HG02852 (cell line): ENCODE results near the gene DIAPH2.

Experiments used
- ATAC-seq: cut with Tn5 transposase; IDR thresholded peaks from one replicate; pipeline ENCODE4 v1.9.1; 2021; ENCODE audit warnings: mild to moderate bottlenecking, moderate library complexity; ENCODE audit not compliant: unreplicated experiment

DIAPH2 gene

GRCh38 chrX:97039363-97040029 lies 354.9 kb downstream of the DIAPH2 start:
- ATAC-seq: peak; percentile 94

DNA sequence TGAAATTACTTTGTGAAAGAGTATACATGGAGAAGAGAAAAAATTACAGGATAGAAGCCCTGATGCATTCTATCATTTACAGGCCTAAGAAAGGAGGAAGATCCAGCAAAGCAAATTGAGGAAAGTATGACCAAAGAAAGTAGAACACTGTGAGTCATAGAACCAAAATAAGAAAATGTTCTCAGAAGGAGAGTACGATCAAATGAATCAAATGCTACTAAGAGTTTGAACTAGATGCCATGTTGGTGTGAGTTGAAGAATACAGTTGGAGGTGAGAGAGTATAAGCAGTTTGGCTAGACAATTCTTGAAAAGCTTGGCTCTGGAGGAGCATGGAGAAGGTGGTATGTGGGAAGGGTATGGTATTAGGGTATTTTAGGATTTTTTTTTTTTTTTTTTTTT lies 360.8 kb downstream of the DIAPH2 start:
- no peak for ATAC-seq

GRCh38 chrX:97046867-97047266 lies 362.2 kb downstream of the DIAPH2 start:
- no peak for ATAC-seq

- no peak for ATAC-seq
Measured at GRCh38 chrX:97050392-97050791, 365.8 kb downstream of the DIAPH2 start.

GRCh38 chrX:97057349-97057909 lies 372.8 kb downstream of the DIAPH2 start:
- no peak for ATAC-seq

- ATAC-seq: no peak
Measured at GRCh38 chrX:97060020-97060419, 375.4 kb downstream of the DIAPH2 start.

DNA sequence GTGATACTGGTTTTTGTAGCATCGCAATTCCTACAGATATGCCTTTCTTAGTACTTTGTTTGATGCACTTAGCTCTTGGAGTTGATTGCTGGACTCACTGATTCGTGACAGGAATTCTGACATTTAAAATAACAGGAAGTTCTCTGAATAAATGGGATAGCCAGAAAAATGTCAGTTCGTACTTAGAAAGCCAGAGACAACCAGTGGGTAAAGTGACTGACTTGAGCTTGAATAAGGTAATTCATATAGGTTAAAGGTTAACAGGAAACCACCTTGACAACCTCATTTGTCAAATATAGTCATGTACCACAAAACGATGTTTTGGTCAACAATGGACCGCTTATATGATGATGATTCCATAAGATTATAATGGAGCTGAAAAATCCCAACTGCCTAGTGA lies 380.4 kb downstream of the DIAPH2 start:
- no peak for ATAC-seq

- no peak for ATAC-seq
Measured at GRCh38 chrX:97065973-97066372, 381.3 kb downstream of the DIAPH2 start.

GRCh38 chrX:97066381-97066780 lies 381.7 kb downstream of the DIAPH2 start:
- ATAC-seq: no peak

DNA sequence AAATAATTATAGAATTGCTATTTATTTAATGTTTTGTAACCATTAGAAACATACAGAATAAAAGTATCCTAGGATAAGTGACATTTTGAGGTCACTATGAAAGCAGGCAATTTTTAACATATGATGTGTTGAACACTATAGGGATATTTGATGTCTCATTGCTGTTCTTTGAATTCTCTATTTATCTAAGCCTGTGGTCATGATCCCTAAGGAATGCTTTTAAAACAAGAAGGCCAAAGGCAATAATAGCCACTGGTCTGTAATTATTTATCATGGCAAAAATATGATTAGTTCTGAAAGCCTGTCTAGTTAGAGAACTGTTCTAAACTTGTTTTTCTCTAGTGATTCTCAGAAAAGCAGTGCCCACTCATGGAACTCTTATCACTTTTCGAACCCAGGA lies 385.7 kb downstream of the DIAPH2 start:
- no peak for ATAC-seq

DNA sequence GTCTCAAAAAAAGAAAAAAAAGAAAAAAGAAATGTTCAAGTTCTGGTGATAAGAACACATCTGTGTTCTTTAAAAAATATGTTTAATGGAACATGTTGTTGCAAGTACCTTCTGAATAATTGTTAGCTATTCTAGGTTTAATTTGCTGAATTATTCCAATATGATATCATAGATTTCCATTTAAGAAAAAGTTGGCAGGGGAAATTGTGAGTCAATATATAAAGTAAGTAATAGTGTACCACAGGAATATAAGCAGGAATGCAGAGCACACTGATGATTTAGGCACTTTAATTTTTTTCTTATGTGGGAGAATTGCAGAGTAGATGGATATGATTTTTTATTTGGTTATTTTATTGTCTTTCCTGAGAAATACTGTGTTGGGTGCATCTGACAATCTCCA lies 389.8 kb downstream of the DIAPH2 start:
- no peak for ATAC-seq

GRCh38 chrX:97089116-97089515 lies 404.5 kb downstream of the DIAPH2 start:
- ATAC-seq: no peak

DNA sequence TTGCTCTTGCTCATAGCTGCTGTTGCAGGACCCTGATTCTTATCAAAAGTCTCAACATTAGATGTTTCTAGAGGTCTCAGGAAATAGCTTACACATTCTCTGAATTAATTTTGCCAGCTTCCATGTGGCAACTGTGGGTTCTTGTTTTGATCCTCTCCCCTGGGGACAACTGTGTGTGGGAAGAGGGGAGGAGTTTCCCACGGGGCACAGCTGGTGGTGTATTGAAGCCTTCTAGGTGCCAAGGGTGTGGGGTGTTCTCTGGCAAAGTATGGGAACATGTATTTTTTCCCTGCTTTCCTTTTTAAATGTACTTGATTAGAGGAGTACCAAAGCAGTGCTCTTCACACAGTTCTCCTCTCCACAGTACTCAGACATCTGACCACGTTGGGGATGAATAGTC lies 411.7 kb downstream of the DIAPH2 start:
- ATAC-seq: no peak

DNA sequence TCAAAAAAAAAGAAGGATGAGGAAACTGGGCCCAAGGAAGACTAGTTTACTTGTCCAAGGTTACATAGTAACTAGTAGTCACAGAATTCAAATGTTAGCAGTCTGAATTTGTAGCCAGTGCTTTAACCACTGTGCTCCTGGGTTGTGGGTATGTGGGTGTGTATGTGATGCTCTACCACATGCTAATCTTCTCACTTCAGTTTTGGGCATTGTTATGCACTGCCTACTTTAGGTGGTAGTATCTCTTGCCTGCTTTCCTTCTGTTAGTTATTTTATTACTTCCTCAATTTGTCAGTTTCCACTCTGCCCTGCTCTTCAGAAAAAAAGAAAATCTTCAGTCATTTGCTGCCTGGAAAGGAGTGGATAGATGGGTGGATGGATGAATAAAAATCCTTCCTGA lies 418.3 kb downstream of the DIAPH2 start:
- ATAC-seq: peak; percentile 47

DNA sequence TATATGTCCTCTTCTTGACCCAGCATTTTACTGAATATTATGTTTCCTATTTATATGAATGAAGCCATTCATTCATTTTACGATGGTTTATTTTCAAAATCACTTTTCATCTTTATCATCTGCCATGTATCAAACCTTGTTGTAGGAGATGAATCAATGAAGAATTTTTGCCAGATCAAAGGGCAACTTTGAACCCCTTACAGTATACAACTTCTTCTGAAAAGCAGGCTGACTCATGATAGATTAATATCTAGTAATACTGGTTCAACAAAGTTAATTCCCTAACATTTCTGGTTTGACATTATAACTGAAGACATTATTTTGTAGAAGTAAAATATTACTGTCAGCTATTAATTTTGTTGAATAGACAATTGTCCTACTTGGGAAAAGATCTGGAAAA lies 425.1 kb downstream of the DIAPH2 start:
- ATAC-seq: no peak

DNA sequence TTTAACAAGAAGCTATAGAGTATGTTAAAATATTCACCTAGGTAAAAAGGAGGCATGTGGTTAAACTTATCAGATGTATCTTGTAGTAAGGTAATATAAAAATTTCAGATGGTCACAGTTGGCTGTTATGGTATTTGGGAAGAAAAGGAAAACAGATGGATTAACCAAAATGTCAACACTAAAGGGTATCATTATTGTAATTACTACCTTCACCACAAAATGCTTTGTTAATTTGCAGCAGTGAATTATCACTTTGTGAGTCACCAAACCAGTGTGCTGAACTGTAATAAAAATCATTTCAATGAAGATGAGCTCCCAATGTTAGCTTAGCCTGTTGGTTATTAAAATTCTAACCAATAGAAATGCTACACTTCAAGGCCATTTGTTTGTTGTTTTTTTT lies 432.9 kb downstream of the DIAPH2 start:
- no peak for ATAC-seq

DNA sequence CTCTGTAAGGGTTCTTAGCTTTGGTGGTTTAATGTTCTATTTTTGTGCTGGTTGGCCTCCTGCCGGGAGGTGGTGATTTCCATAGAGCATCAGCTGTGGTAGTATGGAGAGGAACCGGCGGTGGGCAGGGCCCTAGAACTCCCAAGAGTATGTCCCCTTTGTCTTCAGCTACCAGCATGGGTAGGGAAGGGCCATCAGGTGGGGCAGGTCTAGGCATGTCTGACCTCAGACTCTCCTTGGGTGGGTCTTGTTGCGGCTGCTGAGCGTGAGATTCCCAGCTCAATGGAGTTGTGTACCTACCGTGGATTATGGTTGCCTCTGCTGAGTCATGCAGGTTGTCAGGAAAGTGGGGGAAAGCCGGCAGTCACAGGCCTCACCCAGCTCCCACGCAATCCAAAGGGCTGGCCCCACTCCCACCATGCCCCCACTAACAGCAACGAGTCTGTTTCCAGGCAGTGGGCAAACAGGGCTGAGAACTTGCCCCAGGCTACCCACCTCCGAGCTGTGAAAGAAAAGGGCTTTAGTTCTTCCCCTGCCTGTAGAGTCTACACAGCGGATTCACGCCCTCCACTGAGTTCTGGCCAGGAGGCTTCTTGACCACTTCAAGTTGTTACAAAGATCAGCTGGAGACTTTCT lies 434.9 kb downstream of the DIAPH2 start:
- no peak for ATAC-seq

DNA sequence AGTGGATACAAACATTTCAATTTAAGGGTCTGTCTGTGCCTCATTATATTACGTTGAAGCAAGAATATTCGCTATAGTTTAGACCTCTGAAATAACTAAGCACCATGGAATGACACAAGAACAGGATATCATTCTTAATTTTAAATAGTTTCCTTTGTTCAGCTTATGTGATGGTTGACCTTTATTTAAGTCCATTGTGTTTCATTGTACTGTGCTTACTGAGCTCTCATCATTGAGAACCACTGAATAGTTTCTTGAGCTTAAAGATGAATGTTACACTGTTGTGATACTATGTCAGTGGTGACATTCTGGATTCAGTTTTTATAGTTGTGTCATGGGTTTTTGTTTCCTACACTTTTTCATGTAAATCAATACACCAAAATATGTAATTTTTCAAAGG lies 438.4 kb downstream of the DIAPH2 start:
- no peak for ATAC-seq

DNA sequence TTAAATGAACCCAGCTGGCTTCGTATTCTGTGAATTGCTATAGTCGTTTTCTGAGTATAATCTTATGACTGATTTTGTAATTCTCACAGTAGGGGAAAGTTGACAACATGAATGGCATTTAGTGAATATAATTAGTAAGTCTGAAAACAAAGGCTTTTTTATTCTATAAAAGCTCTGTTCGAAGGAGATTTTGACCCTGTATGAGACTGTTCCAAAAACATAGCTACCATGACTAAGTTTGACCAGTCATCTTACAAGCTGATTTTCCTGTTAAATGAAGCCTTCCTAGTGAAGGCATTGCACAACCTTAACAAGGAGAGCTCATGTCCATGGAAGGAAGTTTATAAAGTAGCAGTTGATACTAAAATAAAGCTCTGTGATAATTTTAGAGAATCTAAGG lies 441.4 kb downstream of the DIAPH2 start:
- ATAC-seq: no peak

- ATAC-seq: no peak
Measured at GRCh38 chrX:97132664-97133415, 448.2 kb downstream of the DIAPH2 start.

- ATAC-seq: no peak
Measured at GRCh38 chrX:97145934-97146333, 461.3 kb downstream of the DIAPH2 start.

- ATAC-seq: no peak
Measured at GRCh38 chrX:97155816-97156215, 471.2 kb downstream of the DIAPH2 start.
